Measurements from ENCODE around the gene IGFL4.

IGFL4 gene

GRCh38 chr19:46040952-46041500, at the start of gene IGFL4:
Gene IGFL4 (minus strand): TSS chr19:46041002. CDS start chr19:46040962, 40 bp downstream.
- DNase-seq, result no peak

GRCh38 chr19:46090444-46090843, 49.6 kb upstream of the IGFL4 start:
- no peak for DNase-seq

- no peak for DNase-seq
These were observed 48.6 kb upstream of the IGFL4 start for GRCh38 chr19:46089432-46089831.

DNA sequence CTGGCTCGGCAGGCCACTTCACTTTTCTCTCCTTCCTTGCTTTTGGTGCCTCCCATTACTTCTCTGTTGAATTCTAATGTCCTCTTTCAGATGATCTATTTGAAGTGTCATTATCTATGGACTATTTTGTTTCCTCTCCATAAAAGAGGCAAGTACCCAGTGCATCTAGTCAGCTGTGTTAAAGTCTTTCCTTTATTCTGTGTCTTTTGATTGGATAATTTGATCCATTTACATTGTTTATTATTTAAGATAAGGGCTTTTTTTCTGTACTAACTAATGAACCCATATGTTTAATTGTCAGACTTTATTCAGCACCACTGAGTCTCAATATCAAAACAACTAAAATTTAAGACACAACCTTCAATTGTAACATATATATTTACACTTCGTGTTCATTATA, 47.3 kb upstream of the IGFL4 start:
- DNase-seq, result no peak

DNA sequence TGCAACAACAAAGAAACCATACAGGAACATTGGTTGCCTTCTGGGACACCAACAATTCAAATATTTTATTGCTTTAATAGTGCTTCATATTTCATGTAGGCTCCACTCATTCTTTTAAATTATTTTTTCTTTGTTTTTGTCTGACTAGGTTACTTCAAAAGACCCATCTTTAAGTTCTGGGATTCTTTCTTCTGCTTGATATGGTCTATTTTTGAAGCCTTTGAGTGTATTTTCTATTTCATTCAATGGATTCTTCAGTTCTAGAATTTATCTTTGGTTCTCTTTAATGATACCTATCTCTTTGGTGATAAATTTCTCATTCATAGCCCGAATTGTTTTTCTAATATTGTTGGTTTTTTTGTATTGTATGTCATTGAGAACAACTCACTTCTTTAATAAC, 45.1 kb upstream of the IGFL4 start:
- DNase-seq, result no peak

DNA sequence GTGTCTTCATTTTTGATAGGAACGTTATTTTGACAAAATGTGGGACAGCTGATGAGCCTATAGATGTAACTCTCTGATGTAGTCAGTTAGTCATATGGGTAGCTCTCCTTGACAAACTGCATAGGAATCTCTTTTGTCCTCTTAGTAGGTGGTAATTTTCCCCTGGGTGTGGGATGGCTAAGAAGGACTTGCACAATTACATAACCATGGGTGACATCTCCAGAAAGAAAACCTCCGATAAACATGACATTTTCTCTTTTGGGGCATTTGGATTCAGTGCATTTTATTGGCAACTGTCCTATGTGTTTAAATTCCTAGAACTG, 41.9 kb upstream of the IGFL4 start:
- DNase-seq, result no peak

DNA sequence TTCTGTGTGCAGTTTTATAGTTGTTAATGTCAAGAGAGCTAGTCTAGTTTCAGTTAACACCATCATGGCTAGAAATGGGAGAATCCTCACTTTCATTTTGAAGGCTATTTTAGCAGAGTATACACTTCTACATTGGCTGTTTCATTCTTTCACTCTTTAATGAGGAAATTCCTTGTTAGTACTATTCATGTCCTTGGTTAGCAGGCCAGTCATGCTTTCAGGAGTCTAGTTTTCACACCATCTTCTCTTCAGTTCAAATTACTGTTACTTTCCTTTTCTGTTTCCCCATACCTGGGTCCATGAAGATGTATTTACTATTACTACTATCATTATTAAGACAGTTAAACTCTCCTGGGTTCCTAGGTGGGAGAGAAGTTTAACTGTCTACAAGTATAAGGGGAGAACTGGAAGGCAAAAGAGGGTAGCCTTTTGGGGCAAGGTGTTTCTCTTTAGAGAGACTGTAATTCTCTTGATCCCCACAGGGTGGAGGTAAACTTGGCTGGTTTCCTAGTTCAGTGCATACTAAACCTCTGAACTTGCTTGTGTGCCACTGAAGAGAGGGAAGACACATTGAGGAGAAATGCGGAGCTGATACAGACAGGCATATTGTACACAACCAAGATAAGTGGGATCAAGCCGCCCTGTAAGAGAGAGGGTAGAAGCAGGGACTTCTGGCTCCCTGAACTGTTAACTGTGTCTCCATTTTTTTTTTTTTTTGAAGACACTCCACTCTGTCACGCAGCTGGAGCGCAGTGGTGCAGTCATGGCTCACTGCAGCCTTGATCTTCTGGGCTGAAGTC, 41.3 kb upstream of the IGFL4 start:
- DNase-seq, result peak; percentile 45

GRCh38 chr19:46080561-46080960, 39.8 kb upstream of the IGFL4 start:
- no peak for DNase-seq

GRCh38 chr19:46079576-46079975, 38.8 kb upstream of the IGFL4 start:
- DNase-seq, result no peak

- DNase-seq, result peak; percentile 44
These were observed 38.0 kb upstream of the IGFL4 start for GRCh38 chr19:46078573-46079332.

- DNase-seq, result no peak
These were observed 37.0 kb upstream of the IGFL4 start for GRCh38 chr19:46077815-46078167.

DNA sequence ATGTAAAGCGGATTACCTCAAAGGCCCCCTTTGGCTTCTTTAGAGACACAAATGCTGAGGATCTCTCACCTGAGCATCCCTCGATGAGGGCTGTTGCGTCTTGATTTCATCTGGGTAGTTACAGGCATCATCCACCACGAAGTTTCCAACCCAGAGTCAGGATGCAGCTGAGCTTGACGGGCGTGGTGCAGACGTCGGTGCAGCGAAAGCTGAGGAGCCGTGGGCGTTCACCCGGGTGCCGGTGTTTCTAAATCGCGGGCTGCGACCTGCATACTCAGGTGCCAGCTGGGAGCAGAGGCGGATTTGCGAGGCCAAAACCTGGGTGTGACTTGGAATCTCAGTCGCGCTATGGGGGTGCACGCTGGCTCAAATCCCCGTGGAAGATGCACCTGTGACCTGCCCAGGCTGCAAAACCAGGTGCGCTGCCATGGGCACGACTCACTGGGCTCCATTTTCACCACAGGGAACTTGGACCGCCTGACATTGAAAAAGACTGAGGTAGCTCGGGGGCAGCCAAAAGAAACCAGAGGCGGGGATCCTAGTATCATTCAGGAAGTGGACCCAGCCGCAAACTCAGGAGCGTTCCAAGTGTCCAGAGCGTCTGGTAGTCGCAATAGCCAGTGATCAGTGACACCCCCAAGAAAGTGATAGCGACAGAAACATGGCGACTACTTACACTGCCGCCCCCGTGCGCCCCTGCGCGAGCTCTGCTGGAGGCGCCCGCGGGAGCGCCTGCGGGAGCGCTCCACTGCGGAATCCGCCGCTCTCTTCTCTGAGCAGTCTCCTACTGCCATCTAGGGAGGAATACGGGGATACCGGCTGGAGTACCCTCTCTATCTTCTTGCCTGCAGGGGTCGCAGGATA, 36.4 kb upstream of the IGFL4 start:
- peak; percentile 30 for DNase-seq

DNA sequence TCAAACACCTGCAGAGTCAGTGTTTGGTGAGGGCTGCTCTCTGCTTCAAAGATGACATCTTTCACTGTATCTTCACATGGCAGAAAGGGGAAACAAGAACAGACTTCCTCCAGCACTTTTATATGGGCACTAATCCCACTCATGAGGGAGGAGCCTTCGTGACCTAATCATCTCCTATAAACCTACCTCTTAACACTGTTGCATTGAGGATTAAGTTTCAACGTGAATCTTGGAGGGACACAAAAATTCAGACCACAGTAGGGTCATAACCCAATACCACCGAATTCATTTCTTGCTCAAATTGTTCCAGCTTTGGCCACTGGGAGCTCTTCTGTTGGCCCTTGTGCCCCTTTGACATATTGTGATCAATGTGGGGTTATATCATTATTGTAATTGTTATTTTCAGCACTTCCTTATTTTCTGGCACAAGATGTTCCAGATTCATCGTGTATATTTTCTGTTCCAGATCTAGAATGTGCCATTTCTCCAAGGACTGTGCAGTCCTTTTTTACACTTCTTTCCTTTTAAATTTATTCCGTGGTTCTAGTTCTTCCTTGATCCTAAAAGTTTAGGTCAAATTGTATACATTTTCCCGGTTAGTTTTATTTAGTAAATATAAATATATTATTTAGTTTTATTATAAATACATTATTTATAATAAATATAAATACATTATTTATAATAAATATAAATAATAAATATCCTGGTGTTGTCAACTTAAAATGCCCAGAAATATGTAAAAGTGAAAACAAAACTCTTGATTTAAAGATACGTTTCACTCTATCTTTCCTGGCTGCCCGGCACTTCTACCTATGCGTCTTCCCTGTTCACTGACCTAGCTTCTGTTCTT, 35.5 kb upstream of the IGFL4 start:
- DNase-seq, result no peak

GRCh38 chr19:46073268-46073922, 32.6 kb upstream of the IGFL4 start:
- no peak for DNase-seq

DNA sequence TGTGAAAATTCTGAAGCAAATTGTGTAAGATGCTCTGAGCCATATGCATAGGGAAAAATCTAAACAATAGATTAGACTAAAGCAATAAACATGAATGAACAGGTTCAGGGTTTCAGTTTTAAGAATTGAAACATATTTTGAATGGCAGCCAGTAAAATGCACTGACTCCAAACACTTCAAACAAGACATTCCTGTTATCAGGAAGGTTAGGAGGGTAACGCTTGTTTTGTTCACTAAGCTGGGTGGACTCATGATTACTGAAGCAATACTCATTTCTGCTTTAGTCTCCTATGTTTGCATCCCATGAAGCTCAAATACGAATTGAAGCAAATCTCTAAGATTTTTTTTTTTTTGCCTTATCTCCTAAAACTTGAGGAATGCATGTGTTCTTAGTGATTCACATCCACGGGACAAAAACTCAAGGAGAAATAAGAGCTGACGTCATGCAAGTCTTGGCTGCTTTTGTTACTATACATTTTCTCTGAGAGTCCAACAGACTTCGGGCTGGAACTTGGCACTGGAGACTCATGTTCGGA, 29.1 kb upstream of the IGFL4 start:
- DNase-seq, result no peak

DNA sequence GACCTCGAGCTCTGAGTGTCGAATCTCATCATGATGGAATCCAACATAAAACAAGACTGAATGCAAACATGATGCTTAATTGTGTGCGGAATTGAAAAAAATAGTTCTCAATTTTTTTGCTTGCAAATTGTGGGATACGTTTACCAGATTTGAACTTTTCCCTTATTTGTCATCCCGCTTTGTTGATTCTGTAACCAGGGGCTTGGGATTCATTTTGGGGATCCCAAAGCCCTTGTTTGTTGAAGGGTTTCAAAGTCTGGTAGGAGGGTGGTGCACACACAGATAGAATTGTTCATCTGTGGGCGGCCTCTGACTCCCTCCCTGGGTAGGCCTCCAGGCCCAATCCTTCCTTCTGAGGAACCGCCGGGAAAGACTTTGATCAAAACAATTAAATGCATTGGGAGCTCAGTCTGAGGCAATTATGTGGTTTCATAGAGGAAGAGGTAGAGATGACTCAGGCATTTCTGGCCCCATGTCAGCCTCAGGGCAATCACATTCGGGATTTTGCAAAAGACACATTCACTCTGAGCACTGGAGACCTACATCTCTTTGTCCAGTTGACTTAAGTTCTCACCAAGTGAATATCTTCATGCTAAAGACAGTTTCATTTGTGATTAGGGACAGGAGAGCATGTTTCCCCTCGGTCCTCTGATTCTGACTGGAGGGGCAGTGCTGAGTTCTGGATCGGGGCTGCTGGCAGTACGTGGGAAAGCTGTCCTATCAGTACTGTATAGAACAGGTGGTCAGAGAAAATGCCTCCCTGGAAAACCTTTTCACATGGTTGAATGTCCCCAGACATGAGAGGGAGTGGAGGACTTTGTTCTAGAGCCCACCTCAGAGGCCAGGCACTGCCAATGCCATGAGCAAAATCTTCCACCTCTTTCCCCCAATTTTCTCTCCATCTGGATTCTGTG, 27.8 kb upstream of the IGFL4 start:
- DNase-seq, result no peak

- DNase-seq, result no peak
These were observed 26.9 kb upstream of the IGFL4 start for GRCh38 chr19:46067691-46068090.

DNA sequence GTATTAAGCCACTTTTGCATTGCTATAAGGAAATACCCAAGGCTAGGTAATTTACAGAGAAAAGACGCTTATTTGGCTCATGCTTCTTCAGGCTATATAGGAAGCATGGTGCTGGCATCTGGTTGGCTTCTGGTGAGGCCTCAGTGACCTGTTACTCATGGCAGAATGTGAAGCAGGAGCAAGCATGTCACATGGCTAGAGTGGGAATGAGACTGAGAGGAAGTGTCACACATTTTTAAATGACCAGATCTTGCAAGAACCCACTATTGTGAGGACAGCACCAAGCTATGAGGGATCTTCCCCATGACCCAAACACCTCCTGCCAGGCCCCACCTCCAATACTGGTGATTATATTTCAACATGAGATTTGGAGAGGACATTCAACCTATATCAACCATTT, 25.7 kb upstream of the IGFL4 start:
- no peak for DNase-seq

- DNase-seq, result no peak
These were observed 24.8 kb upstream of the IGFL4 start for GRCh38 chr19:46065486-46066071.

DNA sequence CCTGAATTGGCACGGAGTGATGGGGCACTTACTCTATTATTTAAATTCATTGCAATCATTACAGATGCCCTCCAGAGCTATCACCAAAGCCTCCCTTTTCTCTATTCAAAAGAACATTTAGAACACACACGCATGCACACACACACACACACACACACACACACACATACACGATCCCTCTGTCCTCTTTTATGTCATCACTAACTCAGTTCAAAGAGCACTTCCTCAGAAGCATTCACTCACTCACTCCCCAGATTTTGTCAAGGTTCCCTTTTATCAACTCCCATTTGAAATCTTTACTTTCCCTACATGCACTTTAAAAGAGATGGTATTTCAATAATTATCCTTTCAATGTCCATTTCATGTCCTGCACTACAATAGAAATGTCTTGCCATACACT, 22.4 kb upstream of the IGFL4 start:
- DNase-seq, result no peak
